Esophagus squamous epithelium (tissue), 5 donors: ENCODE results near the gene TSPAN18. TPM values are rescaled to one million over a fixed set of nuclear protein-coding genes. Genes with fewer than 3 reads are reported as not detected.

ENCODE experiments used
- DNase-seq: peaks from one replicate; lab custom pipeline; 2025; lab: John Stamatoyannopoulos, UW
- H3K27ac ChIP-seq, 4 donors: fragments of 200-600 bp; sonication (generic); one replicate each; pipeline ENCODE4 v1.5.1; 2016 to 2019; ENCODE audit warnings: mild to moderate bottlenecking in 1 of 4
- H3K27me3 ChIP-seq, 4 donors: fragments of 200-600 bp; sonication (generic); 1 replicate in 3 of 4; 2 replicates in 1 of 4; pipeline versions ENCODE4 v1.5.1 to v1.6.0; 2017 to 2021; ENCODE audit warnings: antibody characterized with exemption in 1 of 4
- H3K36me3 ChIP-seq, 3 donors: fragments of 200-600 bp; sonication (generic); one replicate each; pipeline ENCODE4 v1.5.1; 2016 to 2019
- H3K4me1 ChIP-seq, 3 donors: fragments of 200-600 bp; sonication (generic); one replicate each; pipeline ENCODE4 v1.5.1; 2017 to 2019
- H3K4me3 ChIP-seq, 4 donors: fragments of 200-600 bp; sonication (generic); 1 replicate in 3 of 4; 2 replicates in 1 of 4; pipeline ENCODE4 v1.5.1; 2016 to 2019; ENCODE audit warnings: mild to moderate bottlenecking in 2 of 4, moderate library complexity in 1 of 4
- H3K9me3 ChIP-seq, 3 donors: fragments of 200-600 bp; sonication (generic); one replicate each; pipeline ENCODE4 v1.5.1; 2016 to 2019
- CTCF ChIP-seq, 6 experiments: fragments of 450-650 bp in 4 of 6; fragments of 200-600 bp in 2 of 6; sonication (generic) in 2 of 6; IDR thresholded peaks; one replicate each; pipeline ENCODE4 v1.5.1; 2016 to 2019; ENCODE audit warnings: antibody characterized with exemption in 6 of 6, mild to moderate bottlenecking in 4 of 6, moderate library complexity in 4 of 6
- POLR2A ChIP-seq, 4 donors: fragments of 450-650 bp; IDR thresholded peaks; one replicate each; pipeline ENCODE4 v1.6.1; 2017; ENCODE audit warnings: antibody characterized with exemption in 4 of 4, mild to moderate bottlenecking in 4 of 4, moderate library complexity in 3 of 4
- WGBS, 2 donors: methylation state at CpG; one replicate each; pipeline ENCODE4 v1.1.5; 2018; 5-methylcytosine and 5-hydroxymethylcytosine counted together
- intact Hi-C: fragments of 100-400 bp; cut with DNase I; formaldehyde crosslinking; loops from one replicate; pipeline ENCODE4 v1.15.0; 2022
- total RNA-seq, 4 donors: library from RNA; depleted of rRNA; stranded (reverse); fragments of >200 nt; gene quantifications; one replicate each; pipeline ENCODE4 v1.1.0, GENCODE V29; 2016
- donor health status: DM: yes; HTN: yes; CAD: no.

The TSPAN18 gene
- total RNA-seq, 4 donors from 2014 or later = 0.80 to 4.4 (median 2.0) TPM

- Histone ChIP-seq H3K9me3 (peaks cover 0 to 9% (median 0%) of the 10 kb centered on the region in 3 donors), H3K27ac (no peak overlapping the region), H3K27me3 (no peaks in the 10 kb centered on the region), H3K4me1 (peaks cover 0 to 9% (median 0%) of the 10 kb centered on the region in 3 donors), H3K4me3 (no peak overlapping the region), H3K36me3 (no peaks in the 10 kb centered on the region)
- 61% methylated on average over 4 of the region's 4 CpGs; no CpG with 5 or more reads in 1 of the 2 donors for WGBS, 2 donors
- intact Hi-C loops = no loop called here
- no peak for DNase-seq
- TF ChIP-seq POLR2A (IDR thresholded peaks at IDR 0.05) = no peak
- no peak for TF ChIP-seq CTCF (IDR thresholded peaks at IDR 0.05)
Measured at GRCh38 chr11:44849424-44849823, 122.7 kb downstream of the TSPAN18 start.

- no peak overlapping the region for H3K4me3 ChIP-seq
- H3K27me3 ChIP-seq = no peaks in the 10 kb centered on the region
- H3K4me1 ChIP-seq = peaks cover 0 to 9% (median 0%) of the 10 kb centered on the region in 3 donors
- intact Hi-C loops = no loop called here
- DNase-seq = no peak
- H3K36me3 ChIP-seq = no peaks in the 10 kb centered on the region
- no peak overlapping the region for H3K27ac ChIP-seq
- TF ChIP-seq CTCF (IDR thresholded peaks at IDR 0.05) (no peak), POLR2A (IDR thresholded peaks at IDR 0.05) (no peak)
- 72% methylated on average over 6 to 8 of the region's 8 CpGs for WGBS, 2 donors
- H3K9me3 ChIP-seq = peaks cover 0 to 9% (median 0%) of the 10 kb centered on the region in 3 donors
Measured at GRCh38 chr11:44849922-44850321, 123.2 kb downstream of the TSPAN18 start.

- WGBS, 2 donors = 85 to 89% methylated on average over 4 to 5 of the region's 5 CpGs
- no peaks in the 10 kb centered on the region for H3K27me3 ChIP-seq
- peaks cover 0 to 9% (median 0%) of the 10 kb centered on the region in 3 donors for H3K4me1 ChIP-seq
- H3K36me3 ChIP-seq = no peaks in the 10 kb centered on the region
- intact Hi-C loops = no loop called here
- no peak overlapping the region for H3K27ac ChIP-seq
- peaks cover 0 to 9% (median 0%) of the 10 kb centered on the region in 3 donors for H3K9me3 ChIP-seq
- TF ChIP-seq POLR2A (IDR thresholded peaks at IDR 0.05) (no peak), CTCF (IDR thresholded peaks at IDR 0.05) (no peak)
- no peak overlapping the region for H3K4me3 ChIP-seq
- DNase-seq = no peak
Measured at GRCh38 chr11:44851496-44851895, 124.7 kb downstream of the TSPAN18 start.

- Histone ChIP-seq H3K4me1 (peaks cover 0 to 9% (median 0%) of the 10 kb centered on the region in 3 donors), H3K9me3 (peaks cover 0 to 2% (median 0%) of the 10 kb centered on the region in 3 donors), H3K4me3 (no peak overlapping the region), H3K27me3 (no peaks in the 10 kb centered on the region), H3K36me3 (no peaks in the 10 kb centered on the region), H3K27ac (no peak overlapping the region)
- 53 to 64% methylated on average over 2 of the region's 2 CpGs for WGBS, 2 donors
- TF ChIP-seq POLR2A (IDR thresholded peaks at IDR 0.05) (no peak), CTCF (IDR thresholded peaks at IDR 0.05) (no peak)
- intact Hi-C loops = no loop called here
- DNase-seq = no peak
Measured at GRCh38 chr11:44852159-44852747, 125.5 kb downstream of the TSPAN18 start.

GRCh38 chr11:44852952-44853351 lies 126.2 kb downstream of the TSPAN18 start:
- no peaks in the 10 kb centered on the region for H3K36me3 ChIP-seq
- H3K27me3 ChIP-seq = no peaks in the 10 kb centered on the region
- 55 to 71% methylated on average over 5 of the region's 5 CpGs for WGBS, 2 donors
- H3K4me3 ChIP-seq = no peak overlapping the region
- intact Hi-C loops = no loop called here
- H3K27ac ChIP-seq = no peak overlapping the region
- TF ChIP-seq POLR2A (IDR thresholded peaks at IDR 0.05) = no peak
- no peaks in the 10 kb centered on the region for H3K9me3 ChIP-seq
- DNase-seq = no peak
- H3K4me1 ChIP-seq = peaks cover 0 to 9% (median 0%) of the 10 kb centered on the region in 3 donors
